Measurements from ENCODE around the gene INSL4.

Gene INSL4

DNA sequence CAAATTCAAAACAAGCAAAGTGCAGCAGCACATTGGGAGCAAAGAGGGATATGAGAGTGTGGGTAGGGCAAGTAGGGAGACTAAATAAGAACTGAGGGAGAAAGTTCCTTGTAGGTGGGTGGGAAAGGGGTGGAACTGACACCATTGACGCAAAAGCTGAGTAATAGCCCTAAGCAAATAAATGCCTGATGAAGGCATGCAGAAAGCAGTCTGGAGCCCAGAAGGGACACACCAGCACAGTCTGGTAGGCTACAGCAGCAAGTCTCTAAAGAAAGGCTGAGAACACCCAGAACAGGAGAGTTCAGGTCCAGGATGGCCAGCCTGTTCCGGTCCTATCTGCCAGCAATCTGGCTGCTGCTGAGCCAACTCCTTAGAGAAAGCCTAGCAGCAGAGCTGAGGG, at the start of gene INSL4:
INSL4 (plus strand) TSS at position 208 of the 400 bp plus-strand sequence; CDS start at position 313, 105 bp downstream.
- no peak for DNase-seq (ENCODE audit: low read depth)
- TF ChIP-seq, protein P1, sequence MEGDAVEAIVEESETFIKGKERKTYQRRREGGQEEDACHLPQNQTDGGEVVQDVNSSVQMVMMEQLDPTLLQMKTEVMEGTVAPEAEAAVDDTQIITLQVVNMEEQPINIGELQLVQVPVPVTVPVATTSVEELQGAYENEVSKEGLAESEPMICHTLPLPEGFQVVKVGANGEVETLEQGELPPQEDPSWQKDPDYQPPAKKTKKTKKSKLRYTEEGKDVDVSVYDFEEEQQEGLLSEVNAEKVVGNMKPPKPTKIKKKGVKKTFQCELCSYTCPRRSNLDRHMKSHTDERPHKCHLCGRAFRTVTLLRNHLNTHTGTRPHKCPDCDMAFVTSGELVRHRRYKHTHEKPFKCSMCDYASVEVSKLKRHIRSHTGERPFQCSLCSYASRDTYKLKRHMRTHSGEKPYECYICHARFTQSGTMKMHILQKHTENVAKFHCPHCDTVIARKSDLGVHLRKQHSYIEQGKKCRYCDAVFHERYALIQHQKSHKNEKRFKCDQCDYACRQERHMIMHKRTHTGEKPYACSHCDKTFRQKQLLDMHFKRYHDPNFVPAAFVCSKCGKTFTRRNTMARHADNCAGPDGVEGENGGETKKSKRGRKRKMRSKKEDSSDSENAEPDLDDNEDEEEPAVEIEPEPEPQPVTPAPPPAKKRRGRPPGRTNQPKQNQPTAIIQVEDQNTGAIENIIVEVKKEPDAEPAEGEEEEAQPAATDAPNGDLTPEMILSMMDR (IDR thresholded peaks at IDR 0.05; ENCODE audit: low read depth, low read length, missing control alignments) = no peak
- in situ Hi-C loops (cut with HindIII; ENCODE audit: low sequenced_read_pairs) = no loop called here
- no peak within 1 kb of the TSS for H3K4me3 ChIP-seq (ENCODE audit: low read depth, low read length)

DNA sequence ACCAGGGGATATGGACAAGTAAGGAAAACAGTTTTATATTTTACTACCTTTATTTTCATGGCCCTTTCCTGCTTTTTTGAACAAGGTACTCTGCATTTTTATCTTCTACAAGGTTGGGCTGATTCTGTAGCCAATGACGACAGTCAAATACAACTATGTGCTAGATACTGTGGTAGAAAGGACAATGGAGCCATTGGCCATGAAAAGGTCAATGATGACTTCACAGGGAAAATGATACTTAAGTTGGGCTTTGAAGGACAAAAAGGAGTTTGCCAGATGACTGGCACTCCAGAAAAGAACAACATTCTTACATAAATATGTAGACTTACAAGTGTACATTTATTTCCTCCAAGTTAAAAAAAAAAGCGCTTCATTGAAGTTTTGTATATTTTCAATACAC, 46.4 kb upstream of the INSL4 start:
- TF ChIP-seq, protein P1 (IDR thresholded peaks at IDR 0.05; ENCODE audit: low read depth, low read length, missing control alignments) = no peak
- no peak overlapping the region for H3K4me3 ChIP-seq (ENCODE audit: low read depth, low read length)
- no peak for DNase-seq (ENCODE audit: low read depth)
- in situ Hi-C loops (cut with HindIII; ENCODE audit: low sequenced_read_pairs) = loop anchor here (10.0 kb wide), 1 partner anchor 260 kb away; no protein-coding TSS in a partner anchor

DNA sequence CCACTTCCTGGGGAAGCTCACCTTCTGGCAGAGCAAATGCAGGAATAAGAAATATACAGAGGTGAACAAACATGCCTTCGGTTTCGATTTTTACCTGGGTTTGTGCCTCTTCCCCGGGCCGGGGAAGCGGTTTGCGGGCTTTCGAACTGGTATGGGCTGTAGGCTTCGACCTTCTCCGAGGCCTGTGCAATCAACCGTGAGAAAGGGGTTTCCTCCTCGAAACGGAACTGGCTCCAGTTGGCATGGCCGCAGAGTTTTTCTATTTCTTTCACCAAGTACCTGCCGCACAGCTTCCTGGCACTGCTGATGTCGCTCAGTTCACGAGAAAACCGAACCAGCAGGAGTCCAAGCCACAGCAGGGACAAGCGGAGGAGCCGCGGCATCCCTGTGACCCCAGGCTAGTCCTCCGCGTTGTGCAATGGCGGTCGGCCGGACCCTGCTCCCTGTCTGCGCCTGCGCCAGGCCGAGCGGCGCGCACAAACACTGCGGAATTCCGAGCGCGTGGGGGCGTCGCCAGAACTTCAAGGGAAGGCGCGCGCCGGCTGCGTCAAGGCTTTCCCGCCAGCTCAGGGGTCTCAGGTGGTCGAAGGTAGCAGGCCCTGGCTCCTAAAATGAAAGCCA, 45.9 kb upstream of the INSL4 start, which contains the start of gene INSL6:
INSL6 (minus strand) TSS at position 420 of the 621 bp plus-strand sequence; CDS start at position 383, 37 bp downstream.
- in situ Hi-C loops (cut with HindIII; ENCODE audit: low sequenced_read_pairs) = loop anchor here (10.0 kb wide), 1 partner anchor 259 kb away; no protein-coding TSS in a partner anchor
- H3K4me3 ChIP-seq (ENCODE audit: low read depth, low read length) = no peak within 1 kb of the TSS
- no peak for DNase-seq (ENCODE audit: low read depth)
- TF ChIP-seq, protein P1 (IDR thresholded peaks at IDR 0.05; ENCODE audit: low read depth, low read length, missing control alignments) = no peak

DNA sequence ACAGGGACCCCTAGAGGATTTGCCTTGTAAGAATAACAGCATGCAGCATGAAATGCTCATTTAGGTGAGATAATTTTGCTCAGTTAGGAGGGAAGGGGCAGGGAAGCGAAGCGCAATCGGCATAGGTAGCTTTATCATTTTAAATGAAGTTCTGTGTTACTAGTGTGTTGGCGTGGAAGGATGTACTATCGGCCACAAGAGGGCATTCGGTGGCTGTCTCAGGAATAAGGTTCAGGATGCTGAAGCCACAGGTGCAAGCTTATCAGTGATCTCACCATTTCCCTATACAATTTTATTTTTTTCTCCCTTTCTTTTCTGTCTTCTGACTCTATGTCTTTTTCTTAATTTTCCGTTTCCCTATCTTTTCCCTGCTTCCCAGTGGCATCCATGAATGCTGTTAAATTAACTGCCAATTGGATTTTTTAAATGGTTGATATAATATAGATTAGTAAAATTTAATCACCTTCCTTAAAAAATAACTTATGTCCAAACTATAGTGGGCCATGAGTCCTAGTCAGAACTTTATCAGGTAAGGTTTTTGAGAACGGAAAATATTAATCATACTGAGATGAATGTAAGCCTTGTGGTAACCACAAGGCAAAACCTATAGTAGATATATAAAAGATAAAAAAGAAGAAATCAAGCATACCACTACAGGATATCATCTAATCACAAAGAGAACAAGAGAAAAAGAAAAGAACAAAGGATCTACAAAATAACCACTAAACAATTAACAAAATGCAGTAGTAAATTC, 44.6 kb upstream of the INSL4 start:
- peak; percentile 57 for DNase-seq (ENCODE audit: low read depth)
- TF ChIP-seq, protein P1 (IDR thresholded peaks at IDR 0.05; ENCODE audit: low read depth, low read length, missing control alignments) = peak; percentile 75
- in situ Hi-C loops (cut with HindIII; ENCODE audit: low sequenced_read_pairs) = loop anchor here (10.0 kb wide), 1 partner anchor 258 kb away; no protein-coding TSS in a partner anchor
- no peak overlapping the region for H3K4me3 ChIP-seq (ENCODE audit: low read depth, low read length)

DNA sequence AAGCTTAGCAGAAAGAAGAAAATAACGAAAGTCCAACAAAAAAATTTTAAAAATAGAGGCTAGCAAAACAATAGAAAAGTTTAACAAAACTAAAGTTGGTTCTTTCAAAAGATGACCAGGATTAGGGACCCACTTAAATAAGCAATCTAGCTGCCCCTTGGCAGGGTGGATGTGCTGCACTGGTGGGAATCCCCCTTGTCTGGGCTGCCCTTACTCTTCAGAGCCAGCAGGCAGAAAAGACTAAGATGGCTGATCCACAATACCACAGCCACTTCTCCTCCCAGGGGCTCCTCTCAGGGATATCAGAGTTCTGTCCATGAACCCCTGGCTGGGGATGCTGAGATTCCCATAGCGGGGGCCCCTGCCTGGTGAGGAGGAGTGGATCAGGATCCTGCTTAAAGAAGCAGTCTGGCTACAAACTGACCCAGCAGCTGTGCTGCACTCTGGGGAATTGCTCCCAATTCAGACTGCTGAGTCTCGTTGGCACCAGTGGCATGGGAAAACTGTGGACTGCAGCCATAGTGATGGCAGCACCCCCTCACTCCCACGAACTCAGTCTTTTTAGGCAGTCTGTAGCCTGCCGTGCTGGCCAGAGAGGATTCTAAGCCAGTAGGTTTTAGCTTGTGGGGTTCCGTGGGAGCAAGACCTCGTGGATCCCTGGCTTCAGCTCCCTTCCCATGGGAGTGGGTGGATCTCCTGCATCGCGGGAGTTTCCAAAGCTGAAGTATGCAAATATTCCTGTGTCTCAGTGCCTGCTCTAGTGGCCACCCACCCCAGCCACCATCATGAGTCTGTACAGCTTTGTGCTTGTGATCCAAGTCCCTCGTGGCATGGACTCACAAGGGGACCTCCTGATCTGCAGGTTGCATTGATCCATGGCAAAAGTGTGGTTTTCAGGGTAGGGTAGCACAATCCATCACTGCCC, 42.9 kb upstream of the INSL4 start:
- H3K4me3 ChIP-seq (ENCODE audit: low read depth, low read length) = no peak overlapping the region
- in situ Hi-C loops (cut with HindIII; ENCODE audit: low sequenced_read_pairs) = loop anchor here (10.0 kb wide), 1 partner anchor 256 kb away; no protein-coding TSS in a partner anchor
- TF ChIP-seq, protein P1 (IDR thresholded peaks at IDR 0.05; ENCODE audit: low read depth, low read length, missing control alignments) = no peak
- DNase-seq (ENCODE audit: low read depth) = no peak

DNA sequence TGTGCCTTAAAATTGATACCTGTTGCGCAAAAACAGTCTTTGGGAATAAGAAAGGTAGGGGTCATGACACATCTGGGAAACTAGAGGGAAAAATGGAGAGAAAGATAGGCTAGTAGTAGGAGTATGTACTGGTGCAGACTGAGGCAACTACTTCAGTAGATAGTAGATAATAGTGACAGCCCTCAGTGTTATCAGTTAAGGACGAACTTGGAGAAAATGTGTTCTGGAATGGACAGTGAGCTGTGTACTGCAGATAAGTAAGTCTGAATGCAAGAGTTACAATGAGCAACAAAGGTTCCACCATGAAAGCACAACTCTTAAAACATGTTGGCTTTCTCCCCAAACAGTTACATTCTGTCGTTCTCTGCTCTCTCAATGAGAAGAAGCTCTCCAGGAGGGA, 39.2 kb upstream of the INSL4 start:
- in situ Hi-C loops (cut with HindIII; ENCODE audit: low sequenced_read_pairs) = no loop called here
- no peak for DNase-seq (ENCODE audit: low read depth)
- H3K4me3 ChIP-seq (ENCODE audit: low read depth, low read length) = no peak overlapping the region
- TF ChIP-seq, protein P1 (IDR thresholded peaks at IDR 0.05; ENCODE audit: low read depth, low read length, missing control alignments) = no peak

Data from astrocyte of the cerebellum (primary cell).